ACHN (cell line): Measurements from ENCODE around the gene CCNI2.

Source experiments
- DNase-seq: peaks from one replicate; pipeline ENCODE4 v3.0.0-alpha.2; 2015
- in situ Hi-C: cut with HindIII; loops from 2 replicates; pipeline ENCODE4 v1.10.0; 2017; ENCODE audit warnings: low sequenced_read_pairs, low pct_ligation_motif_present, low pct_unique_long_range_greater_than_20kb

The CCNI2 gene

GRCh38 chr5:132746954-132747615 lies at the start of gene CCNI2:
Gene CCNI2 (plus strand): TSS chr5:132747426. CDS start chr5:132747496, 70 bp downstream.
- in situ Hi-C loops, result no loop called here
- peak; percentile 59 for DNase-seq

- peak; percentile 17 for DNase-seq
- in situ Hi-C loops, result no loop called here
These were observed 42.4 kb upstream of the CCNI2 start for GRCh38 chr5:132704875-132705274.

GRCh38 chr5:132708645-132709044 lies 38.6 kb upstream of the CCNI2 start:
- no peak for DNase-seq
- in situ Hi-C loops, result no loop called here

- peak; percentile 4 for DNase-seq
- in situ Hi-C loops, result no loop called here
These were observed 32.5 kb upstream of the CCNI2 start for GRCh38 chr5:132714456-132715307.

GRCh38 chr5:132718544-132719312 lies 28.5 kb upstream of the CCNI2 start:
- in situ Hi-C loops, result no loop called here
- no peak for DNase-seq

- in situ Hi-C loops, result no loop called here
- DNase-seq, result no peak
These were observed 21.5 kb upstream of the CCNI2 start for GRCh38 chr5:132725745-132726144.

GRCh38 chr5:132729896-132730295 lies 17.3 kb upstream of the CCNI2 start:
- no peak for DNase-seq
- in situ Hi-C loops, result no loop called here

GRCh38 chr5:132733499-132734148 lies 13.6 kb upstream of the CCNI2 start:
- in situ Hi-C loops, result no loop called here

GRCh38 chr5:132734687-132735086 lies 12.5 kb upstream of the CCNI2 start:
- in situ Hi-C loops, result no loop called here
- DNase-seq, result no peak

More at GRCh38 chr5:132733499-132734148, 13.6 kb upstream of the CCNI2 start:
- DNase-seq, result no peak

- peak; percentile 95 for DNase-seq
- in situ Hi-C loops, result no loop called here
These were observed 10.1 kb upstream of the CCNI2 start, which contains the start of gene KIF3A for GRCh38 chr5:132736853-132737833. Gene KIF3A (minus strand): TSS chr5:132737546. CDS start chr5:132737419, 127 bp downstream.

GRCh38 chr5:132737982-132738681 lies 9.1 kb upstream of the CCNI2 start:
- DNase-seq, result no peak
- in situ Hi-C loops, result no loop called here

GRCh38 chr5:132739232-132739631 lies 8.0 kb upstream of the CCNI2 start:
- DNase-seq, result no peak
- in situ Hi-C loops, result no loop called here

- in situ Hi-C loops, result no loop called here
- no peak for DNase-seq
These were observed 5.1 kb upstream of the CCNI2 start for GRCh38 chr5:132742158-132742557.

GRCh38 chr5:132742626-132743025 lies 4.6 kb upstream of the CCNI2 start:
- no peak for DNase-seq
- in situ Hi-C loops, result no loop called here

GRCh38 chr5:132744659-132745058 lies 2.6 kb upstream of the CCNI2 start:
- in situ Hi-C loops, result no loop called here
- DNase-seq, result no peak

- DNase-seq, result no peak
- in situ Hi-C loops, result no loop called here
These were observed 653 bp upstream of the CCNI2 start for GRCh38 chr5:132746592-132746953.
